ENCODE data around the gene MMP14.
"Not testable (repeated sequence)": the region's sequence is repeated elsewhere in the genome, so short reads cannot be mapped to it uniquely, and the experiment has no call there.

The MMP14 gene

GRCh38 chr14:22814373-22814772 lies 22.0 kb upstream of the MMP14 start:
- DNase-seq (ENCODE audit: low read depth in 3 of 3, low spot score in 1 of 3), result no peak

GRCh38 chr14:22814941-22815713 lies 21.3 kb upstream of the MMP14 start, which contains the start of gene SLC7A7:
Gene SLC7A7, minus strand, starts transcription at chr14:22815435. Its CDS starts 2,037 bp downstream, at chr14:22813398.
- DNase-seq (ENCODE audit: low read depth in 3 of 3, low spot score in 1 of 3), result no peak

- no peak for DNase-seq (ENCODE audit: low read depth in 3 of 3, low spot score in 1 of 3)
These were observed 17.0 kb upstream of the MMP14 start for GRCh38 chr14:22819151-22819988.

DNA sequence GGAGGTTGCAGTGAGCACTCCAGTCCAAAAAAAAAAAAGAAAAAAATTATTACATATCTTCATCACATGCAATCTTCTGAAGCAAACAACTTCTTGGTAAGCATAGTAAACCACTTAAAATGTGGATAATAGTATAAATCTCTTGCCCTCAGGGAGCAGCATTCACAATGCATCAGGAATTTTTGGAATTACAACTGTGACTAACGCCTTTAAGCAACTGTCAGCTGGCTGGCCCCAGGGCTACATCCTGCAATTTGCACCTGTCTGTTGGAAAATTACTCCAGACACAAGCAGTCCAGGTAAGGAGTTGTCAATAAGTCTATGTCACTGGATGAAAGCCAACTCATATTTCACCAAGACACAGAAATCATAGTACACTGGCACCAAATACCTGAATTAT lies 15.7 kb upstream of the MMP14 start:
- no peak for DNase-seq (ENCODE audit: low read depth in 3 of 3, low spot score in 1 of 3)

DNA sequence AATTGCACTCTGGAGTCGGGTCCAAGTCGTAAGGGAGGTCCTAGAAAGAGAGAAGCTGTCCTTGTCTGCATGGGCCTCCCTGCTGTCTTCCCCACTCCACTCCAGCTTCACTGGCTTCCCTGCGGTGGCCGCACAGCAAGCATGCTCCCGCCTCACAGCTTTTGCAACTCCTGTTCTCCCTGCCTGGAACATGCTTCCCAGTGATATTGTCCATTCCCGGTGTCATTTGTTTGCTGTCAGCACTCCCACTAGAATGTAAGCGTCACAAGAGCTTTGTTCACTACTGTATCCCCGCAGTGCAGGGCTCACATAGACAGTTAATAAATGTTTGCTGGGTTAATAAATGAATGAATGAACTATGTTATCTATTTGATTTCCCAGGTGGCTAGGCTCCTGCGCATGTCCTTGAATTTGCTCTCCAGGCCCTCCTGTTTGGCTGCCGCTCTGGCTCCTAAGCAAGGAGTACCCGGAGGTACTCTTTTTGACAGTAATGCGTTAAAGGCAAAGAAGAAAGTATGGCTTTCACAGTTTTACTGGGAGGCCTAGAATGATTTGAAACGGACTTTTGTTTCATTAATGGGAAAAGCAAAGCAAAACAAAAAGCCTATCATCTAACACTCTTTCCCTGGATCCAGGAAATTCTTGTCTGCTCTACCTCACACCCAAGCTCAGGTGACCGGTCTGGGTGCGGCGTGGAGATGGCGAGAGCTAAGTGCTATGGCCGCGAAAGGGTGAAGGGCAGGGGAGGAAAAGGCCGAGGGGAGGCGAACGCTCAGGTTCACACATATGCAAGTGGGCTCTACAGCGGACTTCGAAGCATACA lies 15.0 kb upstream of the MMP14 start:
- DNase-seq (ENCODE audit: low read depth in 3 of 3, low spot score in 1 of 3), result no peak

- no peak for DNase-seq (ENCODE audit: low read depth in 3 of 3, low spot score in 1 of 3)
These were observed 14.3 kb upstream of the MMP14 start for GRCh38 chr14:22822016-22822570.

DNA sequence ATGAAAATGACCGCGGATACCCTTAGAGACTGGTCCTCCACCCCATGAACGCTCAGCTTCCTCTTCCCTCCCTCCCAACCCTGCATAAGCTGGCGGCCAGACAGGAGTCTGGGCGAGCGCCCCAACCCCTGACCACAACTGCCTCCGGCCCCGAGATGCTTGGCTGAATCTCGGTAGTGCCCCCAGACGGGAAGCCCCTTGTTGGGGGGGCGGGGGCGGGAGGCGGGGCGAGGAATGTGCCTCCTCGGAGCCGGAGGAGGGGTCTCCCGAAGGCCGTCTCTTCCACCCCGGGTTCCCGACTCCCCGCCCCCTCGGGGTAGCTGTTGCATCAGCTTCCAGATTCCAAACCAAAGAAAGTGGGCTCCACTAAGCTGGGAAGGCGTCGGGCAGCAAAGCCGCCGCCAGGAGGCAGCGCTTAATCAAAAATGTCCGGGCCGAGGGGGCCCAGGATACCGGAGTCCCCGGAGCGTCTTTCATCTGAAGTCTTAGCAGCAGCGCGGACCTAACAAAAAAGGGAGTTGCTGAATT lies 13.8 kb upstream of the MMP14 start:
- peak; percentile 11 to 57 (median 50) for DNase-seq (ENCODE audit: low read depth in 3 of 3, low spot score in 1 of 3)

GRCh38 chr14:22824711-22825359 lies 11.6 kb upstream of the MMP14 start:
- no peak for DNase-seq (ENCODE audit: low read depth in 3 of 3, low spot score in 1 of 3)

GRCh38 chr14:22829076-22829660 lies 7.2 kb upstream of the MMP14 start:
- DNase-seq (ENCODE audit: low read depth in 3 of 3, low spot score in 1 of 3), result not testable (repeated sequence)

GRCh38 chr14:22829661-22830442 lies 6.5 kb upstream of the MMP14 start, which contains the start of gene MRPL52:
Gene MRPL52, plus strand, starts transcription at chr14:22829887. Its CDS starts 26 bp downstream, at chr14:22829913.
- DNase-seq (ENCODE audit: low read depth in 3 of 3, low spot score in 1 of 3), result peak; percentile 77 to 81 (median 78)

DNA sequence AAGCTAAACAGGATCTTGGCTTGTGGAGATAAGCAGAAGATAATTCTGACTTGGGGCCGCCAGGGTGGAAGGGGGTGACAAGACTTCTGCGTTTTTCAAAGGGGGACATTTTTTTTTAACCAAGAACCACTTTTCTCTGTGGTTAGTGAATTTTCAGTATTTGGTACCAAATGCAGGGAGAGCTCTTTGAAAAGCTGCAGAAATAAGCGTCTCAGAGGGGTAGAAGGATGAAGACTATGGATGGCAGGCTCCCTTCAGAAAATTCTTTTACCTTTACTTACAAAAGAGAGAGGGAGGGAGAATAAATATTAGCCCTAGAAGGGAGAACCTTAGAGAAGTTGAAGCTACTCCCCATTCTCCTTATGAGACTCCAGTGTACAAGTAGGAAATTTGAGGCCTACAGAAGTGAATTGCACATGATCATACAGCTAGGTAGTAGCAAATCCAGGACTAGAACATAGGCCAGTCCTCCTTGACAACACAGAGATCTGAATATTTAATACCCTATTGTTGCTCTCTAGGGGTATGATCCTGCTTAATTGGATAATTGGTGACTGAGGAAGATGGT lies 5.9 kb upstream of the MMP14 start:
- no peak for DNase-seq (ENCODE audit: low read depth in 3 of 3, low spot score in 1 of 3)

DNA sequence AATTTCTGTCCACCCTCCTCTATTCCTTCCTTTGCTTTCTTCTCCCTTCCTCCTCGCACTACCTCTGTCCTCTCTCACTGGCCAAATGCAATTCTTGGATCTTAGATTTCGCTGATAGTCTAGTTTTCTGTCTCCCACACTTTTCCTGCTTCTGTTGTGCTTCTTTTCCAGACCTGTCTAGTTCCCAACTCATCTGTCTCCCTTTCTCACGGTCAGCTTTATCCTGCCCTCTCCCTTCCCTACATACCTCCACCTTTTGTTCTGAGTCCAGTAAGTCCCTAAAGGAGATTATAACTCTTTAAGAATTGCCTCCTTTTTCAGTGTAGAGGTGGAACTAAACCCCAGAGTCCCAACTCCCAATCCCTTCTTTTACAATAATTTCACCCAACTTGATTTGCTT lies 880 bp upstream of the MMP14 start:
- DNase-seq (ENCODE audit: low read depth in 3 of 3, low spot score in 1 of 3), result no peak

- DNase-seq (ENCODE audit: low read depth in 3 of 3, low spot score in 1 of 3), result no peak
These were observed 847 bp downstream of the MMP14 start for GRCh38 chr14:22837114-22837749.

GRCh38 chr14:22837750-22838538 lies 1.6 kb downstream of the MMP14 start:
- no peak for DNase-seq (ENCODE audit: low read depth in 3 of 3, low spot score in 1 of 3)

GRCh38 chr14:22838631-22839041 lies 2.3 kb downstream of the MMP14 start:
- no peak for DNase-seq (ENCODE audit: low read depth in 3 of 3, low spot score in 1 of 3)

- no peak for DNase-seq (ENCODE audit: low read depth in 3 of 3, low spot score in 1 of 3)
These were observed 2.9 kb downstream of the MMP14 start for GRCh38 chr14:22839159-22839779.

DNA sequence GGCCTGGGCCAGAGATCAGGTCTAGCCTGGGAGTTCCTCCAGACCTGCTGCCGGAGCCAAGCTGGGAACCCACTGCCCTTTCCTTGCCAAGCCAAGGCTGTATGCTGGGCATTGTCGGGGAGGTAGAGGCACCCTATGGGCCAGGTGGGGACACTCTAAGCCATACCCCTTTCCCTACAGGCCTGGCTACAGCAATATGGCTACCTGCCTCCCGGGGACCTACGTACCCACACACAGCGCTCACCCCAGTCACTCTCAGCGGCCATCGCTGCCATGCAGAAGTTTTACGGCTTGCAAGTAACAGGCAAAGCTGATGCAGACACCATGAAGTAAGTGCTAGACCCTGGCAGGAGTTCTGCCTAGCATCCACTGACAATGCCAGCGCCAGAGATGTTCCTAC lies 4.9 kb downstream of the MMP14 start:
- DNase-seq (ENCODE audit: low read depth in 3 of 3, low spot score in 1 of 3), result no peak

Measured in stimulated activated CD4-positive, alpha-beta T cell treated with anti-CD3 and anti-CD28 coated beads, TNF-alpha, amount 100 ng/mL, for 1 hour (primary cell).